NK-92 (cell line): Measurements from ENCODE around the gene SPACA7.

ENCODE experiments used
- DNase-seq: peaks from one replicate; lab custom pipeline; 2025; ENCODE audit not compliant: unreplicated experiment; lab: John Stamatoyannopoulos, UW

The SPACA7 gene

GRCh38 chr13:112376050-112376681, at the start of gene SPACA7:
SPACA7 (plus strand) TSS chr13:112376355; CDS start chr13:112376386, 31 bp downstream.
- DNase-seq, result no peak

GRCh38 chr13:112326821-112327370, 49.3 kb upstream of the SPACA7 start:
- no peak for DNase-seq

- no peak for DNase-seq
These were observed 47.2 kb upstream of the SPACA7 start for GRCh38 chr13:112328936-112329335.

- DNase-seq, result no peak
These were observed 46.8 kb upstream of the SPACA7 start for GRCh38 chr13:112329376-112329775.

- no peak for DNase-seq
These were observed 46.1 kb upstream of the SPACA7 start for GRCh38 chr13:112330066-112330465.

GRCh38 chr13:112330479-112331381, 45.4 kb upstream of the SPACA7 start:
- DNase-seq, result no peak

GRCh38 chr13:112331675-112332074, 44.5 kb upstream of the SPACA7 start:
- DNase-seq, result no peak

GRCh38 chr13:112332727-112333126, 43.4 kb upstream of the SPACA7 start:
- no peak for DNase-seq

- DNase-seq, result no peak
These were observed 42.2 kb upstream of the SPACA7 start for GRCh38 chr13:112333756-112334543.

GRCh38 chr13:112335135-112335534, 41.0 kb upstream of the SPACA7 start:
- no peak for DNase-seq

GRCh38 chr13:112341446-112341845, 34.7 kb upstream of the SPACA7 start:
- no peak for DNase-seq

- DNase-seq, result no peak
These were observed 34.0 kb upstream of the SPACA7 start for GRCh38 chr13:112341976-112342735.

GRCh38 chr13:112342841-112343361, 33.3 kb upstream of the SPACA7 start:
- no peak for DNase-seq

GRCh38 chr13:112343591-112343990, 32.6 kb upstream of the SPACA7 start:
- no peak for DNase-seq

GRCh38 chr13:112345826-112346172, 30.4 kb upstream of the SPACA7 start:
- DNase-seq, result no peak

- no peak for DNase-seq
These were observed 29.8 kb upstream of the SPACA7 start for GRCh38 chr13:112346173-112346898.

GRCh38 chr13:112346899-112347229, 29.3 kb upstream of the SPACA7 start:
- DNase-seq, result no peak

GRCh38 chr13:112347986-112348385, 28.2 kb upstream of the SPACA7 start:
- DNase-seq, result no peak

- no peak for DNase-seq
These were observed 27.4 kb upstream of the SPACA7 start for GRCh38 chr13:112348642-112349345.
